ENCODE data around the gene SMOC2. TPM values are rescaled to one million over a fixed set of nuclear protein-coding genes. Genes with fewer than 3 reads are reported as not detected.

SMOC2 gene
- polyA plus RNA-seq, 1 donor (not counting 4 experiments of a cell fraction or from before 2014, with no cell fraction given), result 1.1 TPM

- no peaks in the 10 kb centered on the region for H3K27me3 ChIP-seq (ENCODE audit: control insufficient read depth, extremely low read depth, insufficient read depth, low read length)
- H3K4me1 ChIP-seq (ENCODE audit: control insufficient read depth, extremely low read depth, insufficient read depth, low read length), result no peaks in the 10 kb centered on the region
- H3K4me2 ChIP-seq (ENCODE audit: control insufficient read depth, extremely low read depth, insufficient read depth, low read depth, low read length), result no peak overlapping the region
- peaks cover 4% of the 10 kb centered on the region for H3K9me3 ChIP-seq (ENCODE audit: control insufficient read depth, low read depth, low read length)
- no peak for TF ChIP-seq CTCF (optimal IDR thresholded peaks at IDR 0.05 in 1 of 3, IDR thresholded peaks at IDR 0.05 in 1 of 3, conservative IDR thresholded peaks at IDR 0.05 in 1 of 3; ENCODE audit: extremely low read depth in 1 of 3, insufficient read depth in 2 of 3, low read length in 3 of 3)
- TF ChIP-seq EZH2 (IDR thresholded peaks at IDR 0.05; ENCODE audit: low read length), result no peak
- H3K9ac ChIP-seq (ENCODE audit: control insufficient read depth, extremely low read depth, insufficient read depth, low read length), result no peak overlapping the region
- no peak overlapping the region for H3K4me3 ChIP-seq (ENCODE audit: control insufficient read depth in 2 of 3, extremely low read depth in 1 of 3, insufficient read depth in 2 of 3, low read depth in 1 of 3, low read length in 3 of 3)
- FAIRE-seq (no peak), DNase-seq (ENCODE audit: low read depth, low spot score) (no peak)
- no peaks in the 10 kb centered on the region for H3K79me2 ChIP-seq (ENCODE audit: control insufficient read depth, insufficient read depth, low read length)
- H3K9me1 ChIP-seq (ENCODE audit: control insufficient read depth, extremely low read depth, insufficient read depth, low read length), result no peaks in the 10 kb centered on the region
- H2AFZ ChIP-seq (ENCODE audit: control insufficient read depth, low read length), result no peak overlapping the region
- no peak overlapping the region for H3K27ac ChIP-seq (ENCODE audit: control insufficient read depth, insufficient read depth, low read length)
- no peaks in the 10 kb centered on the region for H4K20me1 ChIP-seq (ENCODE audit: control insufficient read depth, extremely low read depth, insufficient read depth, low read length)
- H3K36me3 ChIP-seq (ENCODE audit: control insufficient read depth in 2 of 2, extremely low read depth in 1 of 2, insufficient read depth in 2 of 2, low read length in 2 of 2), result no peaks in the 10 kb centered on the region
- dilution Hi-C loops (cut with MboI; ENCODE audit: extremely low pct_ligation_motif_present, low sequenced_read_pairs), result no loop called here
These were observed 114.1 kb downstream of the SMOC2 start for GRCh38 chr6:168554898-168555617.

DNA sequence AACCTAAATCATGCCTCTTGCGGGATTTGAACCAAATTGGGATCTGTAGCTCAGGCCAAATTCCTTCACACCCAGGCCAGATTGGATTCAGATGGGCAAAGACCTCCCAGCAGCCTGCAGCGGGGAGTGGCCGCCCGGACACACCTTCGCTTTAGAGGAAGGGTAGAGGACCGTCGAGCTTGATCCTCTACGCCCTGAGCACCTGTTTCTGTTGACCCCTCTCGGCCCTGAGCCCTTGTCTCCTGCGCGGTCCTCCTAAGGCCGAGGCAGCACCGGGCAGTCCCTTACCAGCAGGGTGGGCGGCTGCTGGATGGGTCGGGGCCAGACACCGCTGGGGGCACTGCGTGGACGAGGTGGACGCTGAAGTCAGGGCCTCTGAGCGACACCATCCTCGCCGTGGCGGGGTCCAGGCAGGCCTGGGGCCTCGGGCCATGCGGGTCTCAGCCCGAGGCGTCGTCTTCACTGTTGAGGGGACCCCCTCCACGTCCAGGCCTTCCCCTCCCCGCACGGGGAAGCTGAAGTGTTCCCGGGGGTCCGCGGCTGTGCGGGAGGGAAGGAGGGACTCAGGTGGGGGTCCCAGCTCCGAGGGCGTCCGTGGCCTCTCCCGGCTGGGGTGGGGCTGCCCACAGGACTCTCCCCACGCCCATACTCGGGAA, 114.8 kb downstream of the SMOC2 start:
- dilution Hi-C loops (cut with MboI; ENCODE audit: extremely low pct_ligation_motif_present, low sequenced_read_pairs), result no loop called here
- Histone ChIP-seq H3K4me2 (ENCODE audit: control insufficient read depth, extremely low read depth, insufficient read depth, low read depth, low read length) (no peak overlapping the region), H3K9me3 (ENCODE audit: control insufficient read depth, low read depth, low read length) (peaks cover 4% of the 10 kb centered on the region), H2AFZ (ENCODE audit: control insufficient read depth, low read length) (no peak overlapping the region), H3K27ac (ENCODE audit: control insufficient read depth, insufficient read depth, low read length) (no peak overlapping the region), H3K27me3 (ENCODE audit: control insufficient read depth, extremely low read depth, insufficient read depth, low read length) (no peaks in the 10 kb centered on the region), H3K79me2 (ENCODE audit: control insufficient read depth, insufficient read depth, low read length) (no peaks in the 10 kb centered on the region), H3K9ac (ENCODE audit: control insufficient read depth, extremely low read depth, insufficient read depth, low read length) (no peak overlapping the region), H3K9me1 (ENCODE audit: control insufficient read depth, extremely low read depth, insufficient read depth, low read length) (no peaks in the 10 kb centered on the region), H3K4me3 (ENCODE audit: control insufficient read depth in 2 of 3, extremely low read depth in 1 of 3, insufficient read depth in 2 of 3, low read depth in 1 of 3, low read length in 3 of 3) (no peak overlapping the region), H3K4me1 (ENCODE audit: control insufficient read depth, extremely low read depth, insufficient read depth, low read length) (no peaks in the 10 kb centered on the region), H4K20me1 (ENCODE audit: control insufficient read depth, extremely low read depth, insufficient read depth, low read length) (no peaks in the 10 kb centered on the region), H3K36me3 (ENCODE audit: control insufficient read depth in 2 of 2, extremely low read depth in 1 of 2, insufficient read depth in 2 of 2, low read length in 2 of 2) (no peaks in the 10 kb centered on the region)
- FAIRE-seq (no peak), DNase-seq (ENCODE audit: low read depth, low spot score) (no peak)
- no peak for TF ChIP-seq CTCF (optimal IDR thresholded peaks at IDR 0.05 in 1 of 3, IDR thresholded peaks at IDR 0.05 in 1 of 3, conservative IDR thresholded peaks at IDR 0.05 in 1 of 3; ENCODE audit: extremely low read depth in 1 of 3, insufficient read depth in 2 of 3, low read length in 3 of 3)
- no peak for TF ChIP-seq EZH2 (IDR thresholded peaks at IDR 0.05; ENCODE audit: low read length)
